Measurements from ENCODE around the gene TGFBR3. TPM values are rescaled to one million over a fixed set of nuclear protein-coding genes. Genes with fewer than 3 reads are reported as not detected.

TGFBR3 gene
- total RNA-seq, 1 experiment from 2014 or later, result 2.4 TPM

GRCh38 chr1:91687452-91687851, 198.5 kb downstream of the TGFBR3 start:
- Histone ChIP-seq H2BK5ac (ENCODE audit: insufficient read length, low read length) (no peak overlapping the region), H2AK5ac (ENCODE audit: insufficient read length, low read length) (no peak overlapping the region), H4K20me1 (ENCODE audit: control insufficient read depth, insufficient read depth, insufficient read length) (no peaks in the 10 kb centered on the region), H2BK15ac (ENCODE audit: low read depth, low read length) (no peak overlapping the region), H3K9me3 (ENCODE audit: control insufficient read depth, low read depth, low read length) (no peaks in the 10 kb centered on the region), H3T11ph (ENCODE audit: low read length) (no peak overlapping the region), H3K23me2 (ENCODE audit: insufficient read length, low read depth, low read length, poor library complexity, severe bottlenecking) (no peaks in the 10 kb centered on the region), H3K4me2 (ENCODE audit: insufficient read depth, insufficient read length, low read length) (no peak overlapping the region), H3K27me3 (ENCODE audit: insufficient read depth, low read length) (no peaks in the 10 kb centered on the region), H3K18ac (ENCODE audit: insufficient read length, low read depth, low read length) (no peak overlapping the region), H4K91ac (ENCODE audit: insufficient read length, low read depth, low read length) (no peak overlapping the region), H2BK12ac (ENCODE audit: insufficient read length, low read depth, low read length) (no peak overlapping the region), H4K8ac (replicated peaks; ENCODE audit: insufficient read length, low read depth, low read length) (no peak overlapping the region), H4K5ac (ENCODE audit: insufficient read length, low read depth, low read length) (no peak overlapping the region), H3K9ac (ENCODE audit: extremely low read depth, insufficient read length, low read length) (no peak overlapping the region), H3K4me1 (ENCODE audit: insufficient read depth, low read length) (peaks cover 8% of the 10 kb centered on the region; the same call in 1 of the 2 replicates), H3K4ac (ENCODE audit: low read depth, low read length) (no peak overlapping the region), H2BK120ac (ENCODE audit: low read depth, low read length, poor library complexity, severe bottlenecking) (no peak overlapping the region), H2AFZ (ENCODE audit: low read length) (no peak overlapping the region), H3K56ac (ENCODE audit: insufficient read length, low read depth, low read length) (no peak overlapping the region), H3K23ac (ENCODE audit: insufficient read length, low read depth, low read length) (no peak overlapping the region), H3K14ac (ENCODE audit: insufficient read depth, low read length) (no peak overlapping the region), H3K79me1 (ENCODE audit: insufficient read depth, low read depth, low read length, poor library complexity, severe bottlenecking) (no peaks in the 10 kb centered on the region), H3K79me2 (ENCODE audit: insufficient read depth, low read length) (no peaks in the 10 kb centered on the region), H2BK20ac (ENCODE audit: low read depth, low read length, poor library complexity, severe bottlenecking) (no peak overlapping the region), H3K27ac (ENCODE audit: insufficient read length, low read depth, low read length) (no peak overlapping the region)
- Mint-ChIP-seq H3K36me3 (ENCODE audit: insufficient read depth in 1 of 3, low read depth in 3 of 3) (no peaks in the 10 kb centered on the region), H3K27me3 (ENCODE audit: low read depth) (no peaks in the 10 kb centered on the region), H3K27ac (no peak overlapping the region), H3K9me3 (no peaks in the 10 kb centered on the region), H3K4me1 (peaks cover 47 to 58% of the 10 kb centered on the region in 2 experiments), H3K4me3 (no peak overlapping the region)
- no CpG with 5 or more reads among the region's 1 CpG for WGBS (ENCODE audit: extremely low coverage, insufficient read length, low lambda C conversion rate)
- no peak for DNase-seq
- TF ChIP-seq CTCF (conservative IDR thresholded peaks at IDR 0.05), result no peak
